NCI-H2227 (cell line): ENCODE results near the gene PTPN9.
"Not testable (repeated sequence)": the region's sequence is repeated elsewhere in the genome, so short reads cannot be mapped to it uniquely, and the experiment has no call there.

Source experiments
- DNase-seq: peaks from one replicate; lab custom pipeline; 2025; ENCODE audit not compliant: unreplicated experiment; lab: John Stamatoyannopoulos, UW

PTPN9 gene

GRCh38 chr15:75454471-75455378 lies 124.4 kb downstream of the PTPN9 start:
- peak; percentile 55 for DNase-seq

- DNase-seq: peak; percentile 98
Observed at GRCh38 chr15:75453703-75454470, 125.2 kb downstream of the PTPN9 start.

GRCh38 chr15:75452865-75453702 lies 126.0 kb downstream of the PTPN9 start:
- peak; percentile 52 for DNase-seq

- peak; percentile 81 for DNase-seq
Observed at GRCh38 chr15:75452364-75452864, 126.7 kb downstream of the PTPN9 start.

GRCh38 chr15:75451674-75452363 lies 127.3 kb downstream of the PTPN9 start, which contains the start of gene SIN3A:
Gene SIN3A (minus strand): TSS chr15:75451690. CDS start chr15:75430375, 21,315 bp downstream.
- peak; percentile 100 for DNase-seq

- DNase-seq: no peak
Observed at GRCh38 chr15:75451202-75451673, 127.9 kb downstream of the PTPN9 start.

- DNase-seq: peak; percentile 98
Observed at GRCh38 chr15:75450307-75451201, 128.6 kb downstream of the PTPN9 start.

- DNase-seq: no peak
Observed at GRCh38 chr15:75449585-75450306, 129.4 kb downstream of the PTPN9 start.

- not testable (repeated sequence) for DNase-seq
Observed at GRCh38 chr15:75448171-75448570, 130.9 kb downstream of the PTPN9 start.

GRCh38 chr15:75446151-75446550 lies 133.0 kb downstream of the PTPN9 start:
- no peak for DNase-seq

GRCh38 chr15:75445324-75445723 lies 133.8 kb downstream of the PTPN9 start:
- not testable (repeated sequence) for DNase-seq

GRCh38 chr15:75443972-75444453 lies 135.1 kb downstream of the PTPN9 start:
- DNase-seq: not testable (repeated sequence)

- DNase-seq: no peak
Observed at GRCh38 chr15:75437721-75438120, 141.4 kb downstream of the PTPN9 start.

GRCh38 chr15:75436881-75437280 lies 142.2 kb downstream of the PTPN9 start:
- no peak for DNase-seq

GRCh38 chr15:75431682-75432081 lies 147.4 kb downstream of the PTPN9 start:
- no peak for DNase-seq

GRCh38 chr15:75431270-75431669 lies 147.8 kb downstream of the PTPN9 start:
- no peak for DNase-seq

GRCh38 chr15:75430259-75430658 lies 148.9 kb downstream of the PTPN9 start:
- DNase-seq: no peak

- no peak for DNase-seq
Observed at GRCh38 chr15:75428152-75428551, 151.0 kb downstream of the PTPN9 start.
